HepG2 (cell line): ENCODE measurements around the gene PNPLA2. TPM values are rescaled to one million over a fixed set of nuclear protein-coding genes. Genes with fewer than 3 reads are reported as not detected.

Source experiments
- AKAP8 ChIP-seq: sonication (generic); formaldehyde crosslinking; IDR thresholded peaks from 2 replicates; pipeline ENCODE4 v1.5.1; 2020; ENCODE audit warnings: mild to moderate bottlenecking, missing genetic modification reagents
- CBX5 ChIP-seq: sonication (generic); formaldehyde crosslinking; IDR thresholded peaks from 2 replicates; pipeline ENCODE4 v1.4.0; 2020; ENCODE audit warnings: missing genetic modification reagents, borderline replicate concordance
- GFI1 ChIP-seq: sonication (generic); formaldehyde crosslinking; IDR thresholded peaks from 2 replicates; pipeline ENCODE4 v1.5.0; 2020; ENCODE audit warnings: missing genetic modification reagents, mild to moderate bottlenecking, borderline replicate concordance
- MAFF ChIP-seq: IDR thresholded peaks from 2 replicates; pipeline ENCODE4 v1.6.1; 2011; ENCODE audit warnings: low read depth, low read length, improper control_type of control experiment
- TCF7 ChIP-seq: sonication (generic); IDR thresholded peaks from 2 replicates; pipeline ENCODE4 v1.6.1; 2016; ENCODE audit warnings: antibody characterized with exemption, low read depth
- ZNF451 ChIP-seq: sonication (generic); formaldehyde crosslinking; IDR thresholded peaks from 2 replicates; pipeline ENCODE4 v1.5.0; 2020; ENCODE audit warnings: mild to moderate bottlenecking, missing genetic modification reagents
- ZNF891 ChIP-seq: sonication (generic); formaldehyde crosslinking; IDR thresholded peaks from 2 replicates; pipeline ENCODE4 v1.5.0; 2020; ENCODE audit warnings: mild to moderate bottlenecking, missing genetic modification reagents
- polyA plus RNA-seq, 8 experiments: library from polyadenylated mRNA; depleted of rRNA in 3 of 8; stranded (reverse) in 7 of 8; unstranded in 1 of 8; fragments of >200 nt; fragmentation: Illumina TruSeq in 4 of 8; extraction: Trizol in 4 of 8; gene quantifications; 2 replicates each; pipeline versions ENCODE4 v1.2.1 to v1.2.3, GENCODE V29; 2011 to 2016; ENCODE audit warnings: low read depth in 4 of 8, missing spikeins in 1 of 8, mixed read lengths in 1 of 8; ENCODE audit not compliant: insufficient read depth in 1 of 8
- total RNA-seq, 5 experiments: library from RNA; depleted of rRNA; stranded (reverse); fragments of >200 nt; fragmentation: Illumina TruSeq; extraction: Trizol; gene quantifications; 2 replicates each; pipeline ENCODE4 v1.2.3, GENCODE V29; 2016; ENCODE audit warnings: low read depth in 1 of 5
- TF ChIP-seq, protein P1 (sequence below): sonication (generic); formaldehyde crosslinking; conservative IDR thresholded peaks from 2 replicates; pipeline ENCODE4 v1.8.0; 2022; ENCODE audit warnings: missing genetic modification reagents
- TF ChIP-seq, protein P2 (sequence below): sonication (generic); formaldehyde crosslinking; IDR thresholded peaks from 2 replicates; pipeline ENCODE4 v1.5.0; 2020; ENCODE audit warnings: mild to moderate bottlenecking, missing genetic modification reagents, borderline replicate concordance
- TF ChIP-seq, protein P3 (sequence below): sonication (generic); formaldehyde crosslinking; IDR thresholded peaks from 2 replicates; pipeline ENCODE4 v1.5.1; 2020; ENCODE audit warnings: mild to moderate bottlenecking, missing genetic modification reagents, moderate library complexity
- TF ChIP-seq, protein P4 (sequence below): sonication (generic); formaldehyde crosslinking; IDR thresholded peaks from 2 replicates; pipeline ENCODE4 v1.4.0; 2020; ENCODE audit warnings: missing genetic modification reagents
- TF ChIP-seq, protein P5 (sequence below): sonication (generic); formaldehyde crosslinking; IDR thresholded peaks from 2 replicates; pipeline ENCODE4 v1.5.1; 2020; ENCODE audit warnings: missing genetic modification reagents, mild to moderate bottlenecking, borderline replicate concordance

PNPLA2 gene
- total and polyA plus RNA-seq, 2 of the 13 experiments (the other 11 are each of a cell fraction or from before 2014, with no cell fraction given) = 10.5 to 43.2 TPM

DNA sequence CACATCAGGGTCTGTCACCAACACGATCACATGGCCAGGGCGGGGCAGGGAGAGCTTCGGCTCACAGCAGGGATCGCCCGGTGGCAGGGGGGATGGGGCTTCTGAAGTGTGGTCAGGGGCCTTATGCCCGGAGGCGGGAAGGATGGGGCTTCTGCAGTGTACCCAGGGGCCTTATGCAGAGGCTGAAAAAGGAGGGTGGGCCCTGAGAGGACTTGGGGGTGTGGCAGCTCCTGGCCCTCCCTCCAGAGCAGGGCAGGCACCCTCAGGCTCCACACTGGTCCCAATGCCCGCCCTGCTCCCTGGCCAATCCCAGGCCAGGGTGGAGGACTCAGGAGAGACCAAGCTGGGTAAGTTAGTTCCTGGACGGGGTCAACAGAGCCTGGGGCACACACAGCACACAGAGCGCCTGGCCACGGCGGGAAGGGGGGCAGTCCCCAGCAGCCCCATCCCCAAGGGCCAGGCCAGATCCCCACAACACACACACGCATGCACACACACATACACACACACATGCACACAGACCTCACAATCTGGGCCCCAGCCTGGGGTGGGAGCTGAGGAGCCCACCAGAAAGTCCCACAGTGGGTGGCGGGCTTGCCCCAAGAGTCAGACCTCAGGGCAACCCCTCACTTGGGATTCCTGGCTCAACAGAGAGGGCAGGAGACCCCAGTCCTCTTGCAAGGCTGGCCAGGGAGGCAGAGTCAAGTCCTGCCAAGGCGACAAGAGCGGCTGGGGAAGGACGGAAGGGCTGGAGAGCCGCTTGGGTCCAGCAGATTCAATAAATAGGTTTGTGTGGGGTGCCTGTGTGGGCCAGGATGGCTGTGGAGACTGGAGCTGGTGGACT, 27.8 kb upstream of the PNPLA2 start (continued):
- TF ChIP-seq, protein P1, sequence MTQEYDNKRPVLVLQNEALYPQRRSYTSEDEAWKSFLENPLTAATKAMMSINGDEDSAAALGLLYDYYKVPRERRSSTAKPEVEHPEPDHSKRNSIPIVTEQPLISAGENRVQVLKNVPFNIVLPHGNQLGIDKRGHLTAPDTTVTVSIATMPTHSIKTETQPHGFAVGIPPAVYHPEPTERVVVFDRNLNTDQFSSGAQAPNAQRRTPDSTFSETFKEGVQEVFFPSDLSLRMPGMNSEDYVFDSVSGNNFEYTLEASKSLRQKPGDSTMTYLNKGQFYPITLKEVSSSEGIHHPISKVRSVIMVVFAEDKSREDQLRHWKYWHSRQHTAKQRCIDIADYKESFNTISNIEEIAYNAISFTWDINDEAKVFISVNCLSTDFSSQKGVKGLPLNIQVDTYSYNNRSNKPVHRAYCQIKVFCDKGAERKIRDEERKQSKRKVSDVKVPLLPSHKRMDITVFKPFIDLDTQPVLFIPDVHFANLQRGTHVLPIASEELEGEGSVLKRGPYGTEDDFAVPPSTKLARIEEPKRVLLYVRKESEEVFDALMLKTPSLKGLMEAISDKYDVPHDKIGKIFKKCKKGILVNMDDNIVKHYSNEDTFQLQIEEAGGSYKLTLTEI (CRISPR knock-in tag) = no peak
- peak; percentile 77; the same call in 1 of the 2 replicates for TF ChIP-seq AKAP8
- no peak for TF ChIP-seq ZNF891 (CRISPR knock-in tag)
- no peak for TF ChIP-seq TCF7
- no peak for TF ChIP-seq GFI1 (CRISPR knock-in tag)
- TF ChIP-seq, protein P2, sequence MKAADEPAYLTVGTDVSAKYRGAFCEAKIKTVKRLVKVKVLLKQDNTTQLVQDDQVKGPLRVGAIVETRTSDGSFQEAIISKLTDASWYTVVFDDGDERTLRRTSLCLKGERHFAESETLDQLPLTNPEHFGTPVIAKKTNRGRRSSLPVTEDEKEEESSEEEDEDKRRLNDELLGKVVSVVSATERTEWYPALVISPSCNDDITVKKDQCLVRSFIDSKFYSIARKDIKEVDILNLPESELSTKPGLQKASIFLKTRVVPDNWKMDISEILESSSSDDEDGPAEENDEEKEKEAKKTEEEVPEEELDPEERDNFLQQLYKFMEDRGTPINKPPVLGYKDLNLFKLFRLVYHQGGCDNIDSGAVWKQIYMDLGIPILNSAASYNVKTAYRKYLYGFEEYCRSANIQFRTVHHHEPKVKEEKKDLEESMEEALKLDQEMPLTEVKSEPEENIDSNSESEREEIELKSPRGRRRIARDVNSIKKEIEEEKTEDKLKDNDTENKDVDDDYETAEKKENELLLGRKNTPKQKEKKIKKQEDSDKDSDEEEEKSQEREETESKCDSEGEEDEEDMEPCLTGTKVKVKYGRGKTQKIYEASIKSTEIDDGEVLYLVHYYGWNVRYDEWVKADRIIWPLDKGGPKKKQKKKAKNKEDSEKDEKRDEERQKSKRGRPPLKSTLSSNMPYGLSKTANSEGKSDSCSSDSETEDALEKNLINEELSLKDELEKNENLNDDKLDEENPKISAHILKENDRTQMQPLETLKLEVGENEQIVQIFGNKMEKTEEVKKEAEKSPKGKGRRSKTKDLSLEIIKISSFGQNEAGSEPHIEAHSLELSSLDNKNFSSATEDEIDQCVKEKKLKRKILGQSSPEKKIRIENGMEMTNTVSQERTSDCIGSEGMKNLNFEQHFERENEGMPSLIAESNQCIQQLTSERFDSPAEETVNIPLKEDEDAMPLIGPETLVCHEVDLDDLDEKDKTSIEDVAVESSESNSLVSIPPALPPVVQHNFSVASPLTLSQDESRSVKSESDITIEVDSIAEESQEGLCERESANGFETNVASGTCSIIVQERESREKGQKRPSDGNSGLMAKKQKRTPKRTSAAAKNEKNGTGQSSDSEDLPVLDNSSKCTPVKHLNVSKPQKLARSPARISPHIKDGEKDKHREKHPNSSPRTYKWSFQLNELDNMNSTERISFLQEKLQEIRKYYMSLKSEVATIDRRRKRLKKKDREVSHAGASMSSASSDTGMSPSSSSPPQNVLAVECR (CRISPR knock-in tag) = no peak
- TF ChIP-seq CBX5 (CRISPR knock-in tag) = no peak
- TF ChIP-seq, protein P3, sequence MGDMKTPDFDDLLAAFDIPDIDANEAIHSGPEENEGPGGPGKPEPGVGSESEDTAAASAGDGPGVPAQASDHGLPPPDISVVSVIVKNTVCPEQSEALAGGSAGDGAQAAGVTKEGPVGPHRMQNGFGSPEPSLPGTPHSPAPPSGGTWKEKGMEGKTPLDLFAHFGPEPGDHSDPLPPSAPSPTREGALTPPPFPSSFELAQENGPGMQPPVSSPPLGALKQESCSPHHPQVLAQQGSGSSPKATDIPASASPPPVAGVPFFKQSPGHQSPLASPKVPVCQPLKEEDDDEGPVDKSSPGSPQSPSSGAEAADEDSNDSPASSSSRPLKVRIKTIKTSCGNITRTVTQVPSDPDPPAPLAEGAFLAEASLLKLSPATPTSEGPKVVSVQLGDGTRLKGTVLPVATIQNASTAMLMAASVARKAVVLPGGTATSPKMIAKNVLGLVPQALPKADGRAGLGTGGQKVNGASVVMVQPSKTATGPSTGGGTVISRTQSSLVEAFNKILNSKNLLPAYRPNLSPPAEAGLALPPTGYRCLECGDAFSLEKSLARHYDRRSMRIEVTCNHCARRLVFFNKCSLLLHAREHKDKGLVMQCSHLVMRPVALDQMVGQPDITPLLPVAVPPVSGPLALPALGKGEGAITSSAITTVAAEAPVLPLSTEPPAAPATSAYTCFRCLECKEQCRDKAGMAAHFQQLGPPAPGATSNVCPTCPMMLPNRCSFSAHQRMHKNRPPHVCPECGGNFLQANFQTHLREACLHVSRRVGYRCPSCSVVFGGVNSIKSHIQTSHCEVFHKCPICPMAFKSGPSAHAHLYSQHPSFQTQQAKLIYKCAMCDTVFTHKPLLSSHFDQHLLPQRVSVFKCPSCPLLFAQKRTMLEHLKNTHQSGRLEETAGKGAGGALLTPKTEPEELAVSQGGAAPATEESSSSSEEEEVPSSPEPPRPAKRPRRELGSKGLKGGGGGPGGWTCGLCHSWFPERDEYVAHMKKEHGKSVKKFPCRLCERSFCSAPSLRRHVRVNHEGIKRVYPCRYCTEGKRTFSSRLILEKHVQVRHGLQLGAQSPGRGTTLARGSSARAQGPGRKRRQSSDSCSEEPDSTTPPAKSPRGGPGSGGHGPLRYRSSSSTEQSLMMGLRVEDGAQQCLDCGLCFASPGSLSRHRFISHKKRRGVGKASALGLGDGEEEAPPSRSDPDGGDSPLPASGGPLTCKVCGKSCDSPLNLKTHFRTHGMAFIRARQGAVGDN (CRISPR knock-in tag) = 0 out of 2 replicates have a peak, but pooled peaks have one; percentile 7
- TF ChIP-seq, protein P4, sequence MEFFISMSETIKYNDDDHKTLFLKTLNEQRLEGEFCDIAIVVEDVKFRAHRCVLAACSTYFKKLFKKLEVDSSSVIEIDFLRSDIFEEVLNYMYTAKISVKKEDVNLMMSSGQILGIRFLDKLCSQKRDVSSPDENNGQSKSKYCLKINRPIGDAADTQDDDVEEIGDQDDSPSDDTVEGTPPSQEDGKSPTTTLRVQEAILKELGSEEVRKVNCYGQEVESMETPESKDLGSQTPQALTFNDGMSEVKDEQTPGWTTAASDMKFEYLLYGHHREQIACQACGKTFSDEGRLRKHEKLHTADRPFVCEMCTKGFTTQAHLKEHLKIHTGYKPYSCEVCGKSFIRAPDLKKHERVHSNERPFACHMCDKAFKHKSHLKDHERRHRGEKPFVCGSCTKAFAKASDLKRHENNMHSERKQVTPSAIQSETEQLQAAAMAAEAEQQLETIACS (CRISPR knock-in tag) = no peak
- no peak for TF ChIP-seq ZNF451 (CRISPR knock-in tag)
- TF ChIP-seq MAFF = no peak
- TF ChIP-seq, protein P5, sequence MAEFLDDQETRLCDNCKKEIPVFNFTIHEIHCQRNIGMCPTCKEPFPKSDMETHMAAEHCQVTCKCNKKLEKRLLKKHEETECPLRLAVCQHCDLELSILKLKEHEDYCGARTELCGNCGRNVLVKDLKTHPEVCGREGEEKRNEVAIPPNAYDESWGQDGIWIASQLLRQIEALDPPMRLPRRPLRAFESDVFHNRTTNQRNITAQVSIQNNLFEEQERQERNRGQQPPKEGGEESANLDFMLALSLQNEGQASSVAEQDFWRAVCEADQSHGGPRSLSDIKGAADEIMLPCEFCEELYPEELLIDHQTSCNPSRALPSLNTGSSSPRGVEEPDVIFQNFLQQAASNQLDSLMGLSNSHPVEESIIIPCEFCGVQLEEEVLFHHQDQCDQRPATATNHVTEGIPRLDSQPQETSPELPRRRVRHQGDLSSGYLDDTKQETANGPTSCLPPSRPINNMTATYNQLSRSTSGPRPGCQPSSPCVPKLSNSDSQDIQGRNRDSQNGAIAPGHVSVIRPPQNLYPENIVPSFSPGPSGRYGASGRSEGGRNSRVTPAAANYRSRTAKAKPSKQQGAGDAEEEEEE (CRISPR knock-in tag) = no peak
